Endothelial cell of umbilical vein (primary cell): ENCODE data around the gene MAPK9. TPM values are rescaled to one million over a fixed set of nuclear protein-coding genes. Genes with fewer than 3 reads are reported as not detected.

Source experiments
- BruUV-seq: library from RNA; stranded (reverse); fragments of 400-500 nt; replicated peaks from 2 replicates; lab custom pipeline; 2021; lab: Mats Ljungman, UMichigan
- CTCF ChIA-PET: fragments of 300-600, 350-600 bp; sonication (Branson Sonifier 250); formaldehyde crosslinking; loops from one replicate; lab custom pipeline; 2021; ENCODE audit warnings: antibody characterized with exemption, inconsistent platforms; lab: Charles Lee
- POLR2A ChIA-PET: fragments of 300-600, 350-600 bp; sonication (Branson Sonifier 250); formaldehyde crosslinking; loops from one replicate; lab custom pipeline; 2021; ENCODE audit warnings: antibody characterized with exemption, inconsistent platforms; lab: Charles Lee
- DNase-seq: peaks from one replicate; pipeline ENCODE4 v3.0.0-alpha.2; 2011; ENCODE audit warnings: low read depth, low spot score
- FAIRE-seq: peaks from 2 replicates; lab custom pipeline; 2011; peaks lifted over from hg19 to GRCh38; lab: Jason Lieb, UNC
- H2AFZ ChIP-seq: 2 replicates; pipeline ENCODE4 v1.6.0; 2012; ENCODE audit warnings: low read depth, low read length, control low read depth, inconsistent platforms
- H3K27ac ChIP-seq: 2 replicates; pipeline ENCODE4 v1.5.1; 2011; ENCODE audit warnings: low read depth, mild to moderate bottlenecking, control low read depth, low read length, moderate library complexity; ENCODE audit not compliant: insufficient read depth
- H3K27me3 ChIP-seq, 2 experiments: 2 replicates each; pipeline versions ENCODE4 v1.6.0 to v1.6.1; 2011; ENCODE audit warnings: low read length in 2 of 2, mixed read lengths in 1 of 2; ENCODE audit not compliant: control insufficient read depth in 2 of 2, insufficient read depth in 2 of 2
- H3K36me3 ChIP-seq, 2 experiments: 2 replicates in 1 of 2; 3 replicates in 1 of 2; pipeline ENCODE4 v1.5.1; 2011; ENCODE audit warnings: low read length in 2 of 2, mild to moderate bottlenecking in 1 of 2, moderate library complexity in 1 of 2; ENCODE audit not compliant: control insufficient read depth in 2 of 2, insufficient read depth in 2 of 2; ENCODE audit errors: extremely low read depth in 1 of 2
- H3K4me1 ChIP-seq: 3 replicates; pipeline ENCODE4 v1.5.1; 2011; ENCODE audit warnings: mild to moderate bottlenecking, low read length; ENCODE audit not compliant: control insufficient read depth, insufficient read depth; ENCODE audit errors: extremely low read depth
- H3K4me2 ChIP-seq: 2 replicates; pipeline ENCODE4 v1.6.1; 2011; ENCODE audit warnings: low read length, control low read depth, mixed read lengths; ENCODE audit not compliant: insufficient read depth
- H3K4me3 ChIP-seq, 3 experiments: fragments of 200-600 bp in 1 of 3; sonication (generic), shearing (Covaris generic) in 1 of 3; replicated peaks in 1 of 3; 2 replicates each; pipeline ENCODE4 v1.5.1; 2011 to 2016; ENCODE audit warnings: control low read depth in 3 of 3, low read length in 3 of 3, mild to moderate bottlenecking in 2 of 3, inconsistent platforms in 1 of 3, low read depth in 1 of 3, moderate library complexity in 1 of 3; ENCODE audit not compliant: insufficient read depth in 1 of 3
- H3K79me2 ChIP-seq: 2 replicates; pipeline ENCODE4 v1.6.0; 2012; ENCODE audit warnings: low read length, inconsistent platforms; ENCODE audit not compliant: control insufficient read depth, insufficient read depth
- H3K9ac ChIP-seq: replicated peaks from 2 replicates; pipeline ENCODE3; 2011; ENCODE audit warnings: low read length, control low read depth; ENCODE audit not compliant: insufficient read depth; ENCODE audit errors: extremely low read depth
- H3K9me1 ChIP-seq: replicated peaks from 3 replicates; pipeline ENCODE4 v1.6.0; 2011; ENCODE audit warnings: mild to moderate bottlenecking, low read length; ENCODE audit not compliant: control insufficient read depth, insufficient read depth; ENCODE audit errors: extremely low read depth
- H3K9me3 ChIP-seq: replicated peaks from 2 replicates; pipeline ENCODE4 v1.5.1; 2012; ENCODE audit warnings: low read length, inconsistent platforms; ENCODE audit not compliant: control insufficient read depth, insufficient read depth
- H4K20me1 ChIP-seq: replicated peaks from 2 replicates; pipeline ENCODE3; 2011; ENCODE audit warnings: mild to moderate bottlenecking, low read length; ENCODE audit not compliant: control insufficient read depth, insufficient read depth; ENCODE audit errors: extremely low read depth
- EZH2 ChIP-seq: IDR thresholded peaks from 2 replicates; pipeline ENCODE4 v1.6.1; 2012; ENCODE audit warnings: borderline replicate concordance, low read depth, mild to moderate bottlenecking, moderate library complexity, low read length, inconsistent platforms; ENCODE audit not compliant: severe bottlenecking
- FOS ChIP-seq: IDR thresholded peaks from 2 replicates; pipeline ENCODE4 v1.6.1; 2011; ENCODE audit warnings: mild to moderate bottlenecking, low read length, moderate library complexity, borderline replicate concordance; ENCODE audit not compliant: insufficient read depth
- JUN ChIP-seq: IDR thresholded peaks from 2 replicates; pipeline ENCODE4 v1.6.1; 2011; ENCODE audit warnings: borderline replicate concordance, low read depth; ENCODE audit not compliant: insufficient read length, insufficient read depth
- MAX ChIP-seq: IDR thresholded peaks from 2 replicates; pipeline ENCODE4 v1.6.1; 2011; ENCODE audit not compliant: insufficient read depth, insufficient read length
- MYC ChIP-seq: IDR thresholded peaks from one replicate; pipeline ENCODE4 v1.6.1; 2011; ENCODE audit warnings: mild to moderate bottlenecking, low read depth, low read length
- POLR2A ChIP-seq: IDR thresholded peaks from 2 replicates; pipeline ENCODE4 v1.6.1; 2012; ENCODE audit warnings: low read depth, mild to moderate bottlenecking, control low read depth, low read length
- dilution Hi-C: fragments of 300-500 bp; cut with MboI; formaldehyde crosslinking; loops from one replicate; pipeline ENCODE4 v1.15.0; 2019; ENCODE audit warnings: low sequenced_read_pairs; ENCODE audit not compliant: extremely low pct_ligation_motif_present
- intact Hi-C: fragments of 100-400 bp; cut with micrococcal nuclease; formaldehyde crosslinking; loops from one replicate; pipeline ENCODE4 v1.10.0; 2022
- polyA plus RNA-seq, 4 experiments: library from polyadenylated mRNA; depleted of rRNA in 3 of 4; stranded (reverse) in 3 of 4; unstranded in 1 of 4; fragments of >200 nt; gene quantifications; 2 replicates each; pipeline versions ENCODE4 v1.2.1 to v1.2.3, GENCODE V29; 2011 to 2012; ENCODE audit warnings: missing spikeins in 1 of 4
- total RNA-seq: library from RNA; stranded (reverse); gene quantifications from 2 replicates; pipeline ENCODE4 v1.2.3, GENCODE V29; 2021
- TF ChIP-seq, protein P1 (sequence below), 2 donors: IDR thresholded peaks; 1 replicate in 1 of 2; 2 replicates in 1 of 2; pipeline ENCODE4 v1.5.1; 2011; ENCODE audit warnings: low read length in 2 of 2, mild to moderate bottlenecking in 2 of 2, moderate library complexity in 2 of 2, control low read depth in 1 of 2, inconsistent platforms in 1 of 2, low read depth in 1 of 2; ENCODE audit not compliant: insufficient read depth in 1 of 2; ENCODE audit errors: extremely low read depth in 1 of 2

MAPK9 gene
- total and polyA plus RNA-seq, 2 donors (not counting 3 experiments of a cell fraction or from before 2014, with no cell fraction given) = 24.6 to 34.8 TPM

GRCh38 chr5:180215783-180216630 lies 75.9 kb downstream of the MAPK9 start:
- no peak for FAIRE-seq
- ChIA-PET CTCF (no interaction called here), POLR2A (no interaction called here)

More at GRCh38 chr5:180215783-180216630, 75.9 kb downstream of the MAPK9 start:
- TF ChIP-seq JUN (no peak), FOS (no peak), MYC (no peak), EZH2 (no peak), POLR2A (no peak), MAX (no peak)
- TF ChIP-seq, protein P1, sequence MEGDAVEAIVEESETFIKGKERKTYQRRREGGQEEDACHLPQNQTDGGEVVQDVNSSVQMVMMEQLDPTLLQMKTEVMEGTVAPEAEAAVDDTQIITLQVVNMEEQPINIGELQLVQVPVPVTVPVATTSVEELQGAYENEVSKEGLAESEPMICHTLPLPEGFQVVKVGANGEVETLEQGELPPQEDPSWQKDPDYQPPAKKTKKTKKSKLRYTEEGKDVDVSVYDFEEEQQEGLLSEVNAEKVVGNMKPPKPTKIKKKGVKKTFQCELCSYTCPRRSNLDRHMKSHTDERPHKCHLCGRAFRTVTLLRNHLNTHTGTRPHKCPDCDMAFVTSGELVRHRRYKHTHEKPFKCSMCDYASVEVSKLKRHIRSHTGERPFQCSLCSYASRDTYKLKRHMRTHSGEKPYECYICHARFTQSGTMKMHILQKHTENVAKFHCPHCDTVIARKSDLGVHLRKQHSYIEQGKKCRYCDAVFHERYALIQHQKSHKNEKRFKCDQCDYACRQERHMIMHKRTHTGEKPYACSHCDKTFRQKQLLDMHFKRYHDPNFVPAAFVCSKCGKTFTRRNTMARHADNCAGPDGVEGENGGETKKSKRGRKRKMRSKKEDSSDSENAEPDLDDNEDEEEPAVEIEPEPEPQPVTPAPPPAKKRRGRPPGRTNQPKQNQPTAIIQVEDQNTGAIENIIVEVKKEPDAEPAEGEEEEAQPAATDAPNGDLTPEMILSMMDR (IDR thresholded peaks at IDR 0.05; ENCODE audit: extremely low read depth in 1 of 2, insufficient read depth in 1 of 2, low read depth in 1 of 2, low read length in 2 of 2) = no peak
- Histone ChIP-seq H3K27me3 (no peaks in the 10 kb centered on the region), H3K79me2 (no peaks in the 10 kb centered on the region), H3K4me2 (no peak overlapping the region), H3K36me3 (no peaks in the 10 kb centered on the region), H3K4me3 (no peak overlapping the region), H3K27ac (no peak overlapping the region), H3K9ac (no peak overlapping the region), H4K20me1 (no peaks in the 10 kb centered on the region), H2AFZ (no peak overlapping the region), H3K9me1 (no peaks in the 10 kb centered on the region), H3K9me3 (no peaks in the 10 kb centered on the region), H3K4me1 (no peaks in the 10 kb centered on the region)
- no peak for DNase-seq
- BruUV-seq = no TSS peak
- intact Hi-C loops (no loop called here), dilution Hi-C loops (no loop called here)
